Endothelial cell of umbilical vein (primary cell): ENCODE results near the gene CLSTN2. TPM values are rescaled to one million over a fixed set of nuclear protein-coding genes. Genes with fewer than 3 reads are reported as not detected.

Source experiments
- BruUV-seq: library from RNA; stranded (reverse); fragments of 400-500 nt; replicated peaks from 2 replicates; lab custom pipeline; 2021; lab: Mats Ljungman, UMichigan
- CTCF ChIA-PET: fragments of 300-600, 350-600 bp; sonication (Branson Sonifier 250); formaldehyde crosslinking; loops from one replicate; lab custom pipeline; 2021; ENCODE audit warnings: antibody characterized with exemption, inconsistent platforms; lab: Charles Lee
- POLR2A ChIA-PET: fragments of 300-600, 350-600 bp; sonication (Branson Sonifier 250); formaldehyde crosslinking; loops from one replicate; lab custom pipeline; 2021; ENCODE audit warnings: antibody characterized with exemption, inconsistent platforms; lab: Charles Lee
- DNase-seq: peaks from one replicate; pipeline ENCODE4 v3.0.0-alpha.2; 2011; ENCODE audit warnings: low read depth, low spot score
- FAIRE-seq: peaks from 2 replicates; lab custom pipeline; 2011; peaks lifted over from hg19 to GRCh38; lab: Jason Lieb, UNC
- H2AFZ ChIP-seq: 2 replicates; pipeline ENCODE4 v1.6.0; 2012; ENCODE audit warnings: low read depth, low read length, control low read depth, inconsistent platforms
- H3K27ac ChIP-seq: 2 replicates; pipeline ENCODE4 v1.5.1; 2011; ENCODE audit warnings: low read depth, mild to moderate bottlenecking, control low read depth, low read length, moderate library complexity; ENCODE audit not compliant: insufficient read depth
- H3K27me3 ChIP-seq, 2 experiments: 2 replicates each; pipeline versions ENCODE4 v1.6.0 to v1.6.1; 2011; ENCODE audit warnings: low read length in 2 of 2, mixed read lengths in 1 of 2; ENCODE audit not compliant: control insufficient read depth in 2 of 2, insufficient read depth in 2 of 2
- H3K36me3 ChIP-seq, 2 experiments: 2 replicates in 1 of 2; 3 replicates in 1 of 2; pipeline ENCODE4 v1.5.1; 2011; ENCODE audit warnings: low read length in 2 of 2, mild to moderate bottlenecking in 1 of 2, moderate library complexity in 1 of 2; ENCODE audit not compliant: control insufficient read depth in 2 of 2, insufficient read depth in 2 of 2; ENCODE audit errors: extremely low read depth in 1 of 2
- H3K4me1 ChIP-seq: 3 replicates; pipeline ENCODE4 v1.5.1; 2011; ENCODE audit warnings: mild to moderate bottlenecking, low read length; ENCODE audit not compliant: control insufficient read depth, insufficient read depth; ENCODE audit errors: extremely low read depth
- H3K4me2 ChIP-seq: 2 replicates; pipeline ENCODE4 v1.6.1; 2011; ENCODE audit warnings: low read length, control low read depth, mixed read lengths; ENCODE audit not compliant: insufficient read depth
- H3K4me3 ChIP-seq, 3 experiments: fragments of 200-600 bp in 1 of 3; sonication (generic), shearing (Covaris generic) in 1 of 3; replicated peaks in 1 of 3; 2 replicates each; pipeline ENCODE4 v1.5.1; 2011 to 2016; ENCODE audit warnings: control low read depth in 3 of 3, low read length in 3 of 3, mild to moderate bottlenecking in 2 of 3, inconsistent platforms in 1 of 3, low read depth in 1 of 3, moderate library complexity in 1 of 3; ENCODE audit not compliant: insufficient read depth in 1 of 3
- H3K79me2 ChIP-seq: 2 replicates; pipeline ENCODE4 v1.6.0; 2012; ENCODE audit warnings: low read length, inconsistent platforms; ENCODE audit not compliant: control insufficient read depth, insufficient read depth
- H3K9ac ChIP-seq: replicated peaks from 2 replicates; pipeline ENCODE3; 2011; ENCODE audit warnings: low read length, control low read depth; ENCODE audit not compliant: insufficient read depth; ENCODE audit errors: extremely low read depth
- H3K9me1 ChIP-seq: replicated peaks from 3 replicates; pipeline ENCODE4 v1.6.0; 2011; ENCODE audit warnings: mild to moderate bottlenecking, low read length; ENCODE audit not compliant: control insufficient read depth, insufficient read depth; ENCODE audit errors: extremely low read depth
- H3K9me3 ChIP-seq: replicated peaks from 2 replicates; pipeline ENCODE4 v1.5.1; 2012; ENCODE audit warnings: low read length, inconsistent platforms; ENCODE audit not compliant: control insufficient read depth, insufficient read depth
- H4K20me1 ChIP-seq: replicated peaks from 2 replicates; pipeline ENCODE3; 2011; ENCODE audit warnings: mild to moderate bottlenecking, low read length; ENCODE audit not compliant: control insufficient read depth, insufficient read depth; ENCODE audit errors: extremely low read depth
- CTCF ChIP-seq, 2 donors: IDR thresholded peaks; 1 replicate in 1 of 2; 2 replicates in 1 of 2; pipeline ENCODE4 v1.5.1; 2011; ENCODE audit warnings: low read length in 2 of 2, mild to moderate bottlenecking in 2 of 2, moderate library complexity in 2 of 2, control low read depth in 1 of 2, inconsistent platforms in 1 of 2, low read depth in 1 of 2; ENCODE audit not compliant: insufficient read depth in 1 of 2; ENCODE audit errors: extremely low read depth in 1 of 2
- EZH2 ChIP-seq: IDR thresholded peaks from 2 replicates; pipeline ENCODE4 v1.6.1; 2012; ENCODE audit warnings: borderline replicate concordance, low read depth, mild to moderate bottlenecking, moderate library complexity, low read length, inconsistent platforms; ENCODE audit not compliant: severe bottlenecking
- FOS ChIP-seq: IDR thresholded peaks from 2 replicates; pipeline ENCODE4 v1.6.1; 2011; ENCODE audit warnings: mild to moderate bottlenecking, low read length, moderate library complexity, borderline replicate concordance; ENCODE audit not compliant: insufficient read depth
- GATA2 ChIP-seq: IDR thresholded peaks from 2 replicates; pipeline ENCODE4 v1.7.0; 2011; ENCODE audit warnings: low read depth, mild to moderate bottlenecking, moderate library complexity, mixed read lengths, low read length; ENCODE audit not compliant: insufficient read length, insufficient read depth
- JUN ChIP-seq: IDR thresholded peaks from 2 replicates; pipeline ENCODE4 v1.6.1; 2011; ENCODE audit warnings: borderline replicate concordance, low read depth; ENCODE audit not compliant: insufficient read length, insufficient read depth
- MAX ChIP-seq: IDR thresholded peaks from 2 replicates; pipeline ENCODE4 v1.6.1; 2011; ENCODE audit not compliant: insufficient read depth, insufficient read length
- MYC ChIP-seq: IDR thresholded peaks from one replicate; pipeline ENCODE4 v1.6.1; 2011; ENCODE audit warnings: mild to moderate bottlenecking, low read depth, low read length
- POLR2A ChIP-seq: IDR thresholded peaks from 2 replicates; pipeline ENCODE4 v1.6.1; 2012; ENCODE audit warnings: low read depth, mild to moderate bottlenecking, control low read depth, low read length
- POLR2AphosphoS5 ChIP-seq: IDR thresholded peaks from 2 replicates; pipeline ENCODE4 v1.6.1; 2012; ENCODE audit warnings: low read depth, mild to moderate bottlenecking, control low read depth, low read length, moderate library complexity; ENCODE audit not compliant: insufficient read depth
- dilution Hi-C: fragments of 300-500 bp; cut with MboI; formaldehyde crosslinking; loops from one replicate; pipeline ENCODE4 v1.15.0; 2019; ENCODE audit warnings: low sequenced_read_pairs; ENCODE audit not compliant: extremely low pct_ligation_motif_present
- intact Hi-C: fragments of 100-400 bp; cut with micrococcal nuclease; formaldehyde crosslinking; loops from one replicate; pipeline ENCODE4 v1.10.0; 2022
- polyA plus RNA-seq, 4 experiments: library from polyadenylated mRNA; depleted of rRNA in 3 of 4; stranded (reverse) in 3 of 4; unstranded in 1 of 4; fragments of >200 nt; gene quantifications; 2 replicates each; pipeline versions ENCODE4 v1.2.1 to v1.2.3, GENCODE V29; 2011 to 2012; ENCODE audit warnings: missing spikeins in 1 of 4
- total RNA-seq: library from RNA; stranded (reverse); gene quantifications from 2 replicates; pipeline ENCODE4 v1.2.3, GENCODE V29; 2021

CLSTN2 gene
- total and polyA plus RNA-seq, 2 donors (not counting 3 experiments of a cell fraction or from before 2014, with no cell fraction given), result 0.26 to 0.38 TPM

- no peaks in the 10 kb centered on the region for H3K9me3 ChIP-seq
- H3K9ac ChIP-seq, result no peak overlapping the region
- H3K4me2 ChIP-seq, result no peak overlapping the region
- CTCF ChIA-PET, result no interaction called here
- no TSS peak for BruUV-seq
- H3K36me3 ChIP-seq, result no peaks in the 10 kb centered on the region
- H4K20me1 ChIP-seq, result no peaks in the 10 kb centered on the region
- DNase-seq (no peak), FAIRE-seq (no peak)
- dilution Hi-C loops, result no loop called here
- no peaks in the 10 kb centered on the region for H3K9me1 ChIP-seq
- no peaks in the 10 kb centered on the region for H3K27me3 ChIP-seq
- H3K4me1 ChIP-seq, result no peaks in the 10 kb centered on the region
- no peaks in the 10 kb centered on the region for H3K79me2 ChIP-seq
- TF ChIP-seq GATA2, result no peak
- TF ChIP-seq JUN, result no peak
- POLR2A ChIA-PET, result no interaction called here
- no peak overlapping the region for H2AFZ ChIP-seq
- intact Hi-C loops, result no loop called here
- H3K27ac ChIP-seq, result no peak overlapping the region
- H3K4me3 ChIP-seq, result no peak overlapping the region
These were observed 463.4 kb downstream of the CLSTN2 start for GRCh38 chr3:140398387-140398786.

GRCh38 chr3:140399871-140400270, 464.9 kb downstream of the CLSTN2 start:
- Histone ChIP-seq H3K9me1 (no peaks in the 10 kb centered on the region), H4K20me1 (no peaks in the 10 kb centered on the region), H3K27ac (no peak overlapping the region), H3K4me2 (no peak overlapping the region), H3K4me1 (no peaks in the 10 kb centered on the region), H3K36me3 (no peaks in the 10 kb centered on the region), H3K9ac (no peak overlapping the region), H3K79me2 (no peaks in the 10 kb centered on the region), H3K4me3 (no peak overlapping the region), H3K27me3 (no peaks in the 10 kb centered on the region), H2AFZ (no peak overlapping the region), H3K9me3 (no peaks in the 10 kb centered on the region)
- BruUV-seq, result no TSS peak
- no peak for TF ChIP-seq CTCF (IDR thresholded peaks at IDR 0.05; ENCODE audit: extremely low read depth in 1 of 2, insufficient read depth in 1 of 2, low read depth in 1 of 2, low read length in 2 of 2)
- TF ChIP-seq MYC, result no peak
- TF ChIP-seq POLR2AphosphoS5, result no peak
- TF ChIP-seq JUN, result no peak
- TF ChIP-seq MAX, result no peak
- no peak for TF ChIP-seq FOS
- no peak for TF ChIP-seq GATA2
- TF ChIP-seq POLR2A, result no peak
- TF ChIP-seq EZH2, result no peak
- dilution Hi-C loops, result no loop called here
- FAIRE-seq (no peak), DNase-seq (no peak)
- ChIA-PET CTCF (no interaction called here), POLR2A (no interaction called here)
- intact Hi-C loops, result no loop called here
